ENCODE data around the gene CHRNA9. TPM values are rescaled to one million over a fixed set of nuclear protein-coding genes. Genes with fewer than 3 reads are reported as not detected.

CHRNA9 gene
- polyA plus RNA-seq, 1 of the 3 experiments (the other 2 are of a cell fraction): 0.05 TPM

DNA sequence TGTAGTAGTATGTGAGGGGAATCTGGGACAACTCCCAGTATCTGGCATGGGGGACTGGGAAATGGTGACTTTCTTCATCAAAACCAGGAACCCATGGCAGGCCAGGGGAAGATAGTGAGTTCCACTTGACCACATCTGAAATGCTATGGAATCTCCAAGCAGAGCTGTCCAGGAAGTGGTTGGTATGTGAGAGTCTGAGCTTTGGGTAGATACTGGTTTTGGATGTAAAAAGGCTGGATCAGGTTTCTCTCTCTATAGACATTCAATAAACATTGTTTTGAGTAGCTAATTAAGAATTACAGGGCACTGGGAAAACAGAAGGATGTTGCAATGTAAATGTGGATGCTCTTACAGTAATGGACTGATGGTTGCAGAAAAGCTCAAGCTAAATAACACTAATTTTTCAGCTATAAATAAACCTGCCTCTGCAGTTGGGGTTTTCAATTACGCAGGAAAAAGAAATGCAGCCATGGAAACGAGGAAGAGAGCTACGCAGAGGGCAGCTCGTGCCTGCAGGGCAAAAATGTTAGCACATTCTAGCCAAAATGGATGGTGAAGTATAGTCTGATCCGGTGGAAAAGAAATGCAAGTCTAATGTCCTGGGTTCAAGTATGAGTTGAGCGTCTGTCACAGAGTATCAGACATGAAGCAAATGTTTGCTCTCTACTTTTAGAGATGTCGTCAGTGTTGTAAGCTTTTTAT lies 13.4 kb upstream of the CHRNA9 start (continued):
- TF ChIP-seq, protein P1, sequence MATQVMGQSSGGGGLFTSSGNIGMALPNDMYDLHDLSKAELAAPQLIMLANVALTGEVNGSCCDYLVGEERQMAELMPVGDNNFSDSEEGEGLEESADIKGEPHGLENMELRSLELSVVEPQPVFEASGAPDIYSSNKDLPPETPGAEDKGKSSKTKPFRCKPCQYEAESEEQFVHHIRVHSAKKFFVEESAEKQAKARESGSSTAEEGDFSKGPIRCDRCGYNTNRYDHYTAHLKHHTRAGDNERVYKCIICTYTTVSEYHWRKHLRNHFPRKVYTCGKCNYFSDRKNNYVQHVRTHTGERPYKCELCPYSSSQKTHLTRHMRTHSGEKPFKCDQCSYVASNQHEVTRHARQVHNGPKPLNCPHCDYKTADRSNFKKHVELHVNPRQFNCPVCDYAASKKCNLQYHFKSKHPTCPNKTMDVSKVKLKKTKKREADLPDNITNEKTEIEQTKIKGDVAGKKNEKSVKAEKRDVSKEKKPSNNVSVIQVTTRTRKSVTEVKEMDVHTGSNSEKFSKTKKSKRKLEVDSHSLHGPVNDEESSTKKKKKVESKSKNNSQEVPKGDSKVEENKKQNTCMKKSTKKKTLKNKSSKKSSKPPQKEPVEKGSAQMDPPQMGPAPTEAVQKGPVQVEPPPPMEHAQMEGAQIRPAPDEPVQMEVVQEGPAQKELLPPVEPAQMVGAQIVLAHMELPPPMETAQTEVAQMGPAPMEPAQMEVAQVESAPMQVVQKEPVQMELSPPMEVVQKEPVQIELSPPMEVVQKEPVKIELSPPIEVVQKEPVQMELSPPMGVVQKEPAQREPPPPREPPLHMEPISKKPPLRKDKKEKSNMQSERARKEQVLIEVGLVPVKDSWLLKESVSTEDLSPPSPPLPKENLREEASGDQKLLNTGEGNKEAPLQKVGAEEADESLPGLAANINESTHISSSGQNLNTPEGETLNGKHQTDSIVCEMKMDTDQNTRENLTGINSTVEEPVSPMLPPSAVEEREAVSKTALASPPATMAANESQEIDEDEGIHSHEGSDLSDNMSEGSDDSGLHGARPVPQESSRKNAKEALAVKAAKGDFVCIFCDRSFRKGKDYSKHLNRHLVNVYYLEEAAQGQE (IDR thresholded peaks at IDR 0.05; ENCODE audit: low read depth, low read length): 0 out of 2 replicates have a peak, but pooled peaks have one; percentile 29
- TF ChIP-seq EZH2phosphoT487 (IDR thresholded peaks at IDR 0.05; ENCODE audit: borderline replicate concordance, low read depth) (no peak), JUND (IDR thresholded peaks at IDR 0.05) (no peak)

- H3K4me1 ChIP-seq (ENCODE audit: control insufficient read depth in 1 of 2, insufficient read depth in 2 of 2, low read depth in 1 of 2, low read length in 1 of 2): peaks cover 9 to 13% of the 10 kb centered on the region in 2 experiments; a peak in 3 of 4 replicates
- WGBS (ENCODE audit: low lambda C conversion rate): 81% methylated on average over 4 of the region's 4 CpGs
- no peaks in the 10 kb centered on the region for H3K79me2 ChIP-seq (ENCODE audit: insufficient read depth)
- no peak overlapping the region for H3K4me3 ChIP-seq (ENCODE audit: low read depth in 2 of 2, low read length in 1 of 2)
- TF ChIP-seq POLR2AphosphoS5 (IDR thresholded peaks at IDR 0.05; ENCODE audit: low read depth, low read length) (no peak), FOXJ3 (CRISPR knock-in tag; IDR thresholded peaks at IDR 0.05) (no peak), YY1 (IDR thresholded peaks at IDR 0.05; ENCODE audit: low read depth) (no peak), CTCF (IDR thresholded peaks at IDR 0.05) (no peak)
- no peaks in the 10 kb centered on the region for H3K27me3 ChIP-seq (ENCODE audit: insufficient read depth)
- ChIA-PET POLR2A (no interaction called here), CTCF (interaction anchor here (2.2 kb wide), 1 partner anchor 13 kb away, joined by 11 read pairs; no protein-coding TSS in a partner anchor)
- no peaks in the 10 kb centered on the region for H4K20me1 ChIP-seq (ENCODE audit: insufficient read depth)
- H3K4me2 ChIP-seq: no peak overlapping the region
- DNase-seq: no peak
- H3F3A ChIP-seq (replicated peaks; ENCODE audit: insufficient read depth): no peaks in the 10 kb centered on the region
- no peak overlapping the region for H3K9ac ChIP-seq
- no peak overlapping the region for H2AFZ ChIP-seq (ENCODE audit: low read depth)
- H3K27ac ChIP-seq (ENCODE audit: low read depth in 2 of 2, low read length in 1 of 2): no peak overlapping the region
- no peaks in the 10 kb centered on the region for H3K36me3 ChIP-seq (replicated peaks in 1 of 2; ENCODE audit: control insufficient read depth in 1 of 2, insufficient read depth in 2 of 2, low read length in 1 of 2)
- H3K9me3 ChIP-seq: no peaks in the 10 kb centered on the region
- no peaks in the 10 kb centered on the region for H3K9me2 ChIP-seq
These were observed 12.3 kb upstream of the CHRNA9 start for GRCh38 chr4:40322811-40323210.

GRCh38 chr4:40323866-40324265 lies 11.3 kb upstream of the CHRNA9 start:
- H3K36me3 ChIP-seq (replicated peaks in 1 of 2; ENCODE audit: control insufficient read depth in 1 of 2, insufficient read depth in 2 of 2, low read length in 1 of 2): no peaks in the 10 kb centered on the region
- ChIA-PET POLR2A (no interaction called here), CTCF (interaction anchor here (0.6 to 1.6 kb wide), 5 partner anchors 14 to 268 kb away, joined by 3 to 5 read pairs (median 4); partner anchors contain the start of gene N4BP2)
- peak overlapping the region; percentile 52; the same call in 1 of the 2 replicates for H2AFZ ChIP-seq (ENCODE audit: low read depth)
- H4K20me1 ChIP-seq (ENCODE audit: insufficient read depth): no peaks in the 10 kb centered on the region
- H3K9me2 ChIP-seq: no peaks in the 10 kb centered on the region
- no peaks in the 10 kb centered on the region for H3K79me2 ChIP-seq (ENCODE audit: insufficient read depth)
- 57% methylated on average over 2 of the region's 2 CpGs for WGBS (ENCODE audit: low lambda C conversion rate)
- H3K4me2 ChIP-seq: no peak overlapping the region
- no peaks in the 10 kb centered on the region for H3K9me3 ChIP-seq
- no peak overlapping the region for H3K4me3 ChIP-seq (ENCODE audit: low read depth in 2 of 2, low read length in 1 of 2)
- no peaks in the 10 kb centered on the region for H3K27me3 ChIP-seq (ENCODE audit: insufficient read depth)
- no peak overlapping the region; a peak in 1 of 4 replicates for H3K27ac ChIP-seq (ENCODE audit: low read depth in 2 of 2, low read length in 1 of 2)
- H3F3A ChIP-seq (replicated peaks; ENCODE audit: insufficient read depth): peaks cover 4% of the 10 kb centered on the region
- DNase-seq: no peak
- H3K9ac ChIP-seq: no peak overlapping the region
- H3K4me1 ChIP-seq (ENCODE audit: control insufficient read depth in 1 of 2, insufficient read depth in 2 of 2, low read depth in 1 of 2, low read length in 1 of 2): peaks cover 13% of the 10 kb centered on the region in 2 experiments; a peak in 3 of 4 replicates
- TF ChIP-seq ELF1 (IDR thresholded peaks at IDR 0.05): no peak
- TF ChIP-seq FOSL2 (IDR thresholded peaks at IDR 0.05; ENCODE audit: borderline replicate concordance, low read depth): peak; percentile 29; the same call in 1 of the 2 replicates
